Measurements from ENCODE around the gene OTUB1. TPM values are rescaled to one million over a fixed set of nuclear protein-coding genes. Genes with fewer than 3 reads are reported as not detected.

OTUB1 gene
- total RNA-seq, 1 experiment from 2014 or later = 119 TPM

GRCh38 chr11:64013141-64013896 is 27.1 kb downstream of the OTUB1 start:
- Histone ChIP-seq H3K4me3 (no peak overlapping the region), H4K20me1 (ENCODE audit: insufficient read depth) (peaks cover 27% of the 10 kb centered on the region), H3K4me2 (no peak overlapping the region), H3K79me2 (ENCODE audit: low read depth) (no peaks in the 10 kb centered on the region), H3K9me3 (ENCODE audit: insufficient read depth, low read depth) (no peaks in the 10 kb centered on the region), H3K27ac (no peak overlapping the region), H3K27me3 (ENCODE audit: insufficient read depth, low read depth) (no peaks in the 10 kb centered on the region), H3K9me2 (ENCODE audit: insufficient read depth) (no peaks in the 10 kb centered on the region), H3K36me3 (ENCODE audit: low read depth) (no peaks in the 10 kb centered on the region), H2AFZ (no peak overlapping the region), H3K4me1 (replicated peaks; ENCODE audit: insufficient read depth) (no peaks in the 10 kb centered on the region), H3F3A (ENCODE audit: insufficient read depth, low read depth) (peaks cover 6% of the 10 kb centered on the region; the same call in 1 of the 2 replicates)
- POLR2A ChIA-PET (ENCODE audit: unreplicated experiment) = no interaction called here
- BruUV-seq (replicated peaks) = no TSS peak
- no peak for TF ChIP-seq EZH2 (IDR thresholded peaks at IDR 0.05; ENCODE audit: low read depth)
- no peak for TF ChIP-seq CTCF (conservative IDR thresholded peaks at IDR 0.05)
- CTCF ChIA-PET = no interaction called here
- intact Hi-C loops (cut with micrococcal nuclease; ENCODE audit: unreplicated experiment) = no loop called here
- DNase-seq = no peak

GRCh38 chr11:64014356-64014755 is 28.1 kb downstream of the OTUB1 start:
- Histone ChIP-seq H3K4me1 (replicated peaks; ENCODE audit: insufficient read depth) (no peaks in the 10 kb centered on the region), H3K79me2 (ENCODE audit: low read depth) (no peaks in the 10 kb centered on the region), H3K27ac (no peak overlapping the region), H3K4me3 (no peak overlapping the region), H3K27me3 (ENCODE audit: insufficient read depth, low read depth) (no peaks in the 10 kb centered on the region), H3K4me2 (no peak overlapping the region), H3K36me3 (ENCODE audit: low read depth) (no peaks in the 10 kb centered on the region), H2AFZ (no peak overlapping the region), H3K9me2 (ENCODE audit: insufficient read depth) (no peaks in the 10 kb centered on the region), H4K20me1 (ENCODE audit: insufficient read depth) (peaks cover 33% of the 10 kb centered on the region), H3F3A (ENCODE audit: insufficient read depth, low read depth) (peaks cover 6% of the 10 kb centered on the region; the same call in 1 of the 2 replicates), H3K9me3 (ENCODE audit: insufficient read depth, low read depth) (no peaks in the 10 kb centered on the region)
- BruUV-seq (replicated peaks) = no TSS peak
- CTCF ChIA-PET = no interaction called here
- TF ChIP-seq CTCF (conservative IDR thresholded peaks at IDR 0.05) (no peak), EZH2 (IDR thresholded peaks at IDR 0.05; ENCODE audit: low read depth) (no peak)
- intact Hi-C loops (cut with micrococcal nuclease; ENCODE audit: unreplicated experiment) = no loop called here
- POLR2A ChIA-PET (ENCODE audit: unreplicated experiment) = no interaction called here
- DNase-seq = no peak

GRCh38 chr11:64015510-64015909 is 29.3 kb downstream of the OTUB1 start:
- no peaks in the 10 kb centered on the region for H3K9me2 ChIP-seq (ENCODE audit: insufficient read depth)
- H4K20me1 ChIP-seq (ENCODE audit: insufficient read depth) = peaks cover 33% of the 10 kb centered on the region
- no TSS peak for BruUV-seq (replicated peaks)
- no peak overlapping the region for H3K4me3 ChIP-seq
- no peaks in the 10 kb centered on the region for H3K36me3 ChIP-seq (ENCODE audit: low read depth)
- H3K4me1 ChIP-seq (replicated peaks; ENCODE audit: insufficient read depth) = no peaks in the 10 kb centered on the region
- H3K79me2 ChIP-seq (ENCODE audit: low read depth) = no peaks in the 10 kb centered on the region
- no peak overlapping the region for H3K4me2 ChIP-seq
- intact Hi-C loops (cut with micrococcal nuclease; ENCODE audit: unreplicated experiment) = no loop called here
- H3K27me3 ChIP-seq (ENCODE audit: insufficient read depth, low read depth) = no peaks in the 10 kb centered on the region
- POLR2A ChIA-PET (ENCODE audit: unreplicated experiment) = interaction anchor here (0.6 kb wide), 1 partner anchor 719 kb away, joined by 3 read pairs; no protein-coding TSS in a partner anchor
- DNase-seq = no peak
- CTCF ChIA-PET = no interaction called here
- peaks cover 6% of the 10 kb centered on the region; the same call in 1 of the 2 replicates for H3F3A ChIP-seq (ENCODE audit: insufficient read depth, low read depth)
- H3K9me3 ChIP-seq (ENCODE audit: insufficient read depth, low read depth) = no peaks in the 10 kb centered on the region
- no peak overlapping the region for H3K27ac ChIP-seq
- H2AFZ ChIP-seq = no peak overlapping the region
- no peak for TF ChIP-seq CTCF (conservative IDR thresholded peaks at IDR 0.05)
- TF ChIP-seq EZH2 (IDR thresholded peaks at IDR 0.05; ENCODE audit: low read depth) = no peak
